Astrocyte of the hippocampus (primary cell): ENCODE measurements around the gene NPM3.

ENCODE experiments used
- DNase-seq: peaks from one replicate; pipeline ENCODE4 v3.0.0; 2011; ENCODE audit warnings: low read depth, low spot score

The NPM3 gene

DNA sequence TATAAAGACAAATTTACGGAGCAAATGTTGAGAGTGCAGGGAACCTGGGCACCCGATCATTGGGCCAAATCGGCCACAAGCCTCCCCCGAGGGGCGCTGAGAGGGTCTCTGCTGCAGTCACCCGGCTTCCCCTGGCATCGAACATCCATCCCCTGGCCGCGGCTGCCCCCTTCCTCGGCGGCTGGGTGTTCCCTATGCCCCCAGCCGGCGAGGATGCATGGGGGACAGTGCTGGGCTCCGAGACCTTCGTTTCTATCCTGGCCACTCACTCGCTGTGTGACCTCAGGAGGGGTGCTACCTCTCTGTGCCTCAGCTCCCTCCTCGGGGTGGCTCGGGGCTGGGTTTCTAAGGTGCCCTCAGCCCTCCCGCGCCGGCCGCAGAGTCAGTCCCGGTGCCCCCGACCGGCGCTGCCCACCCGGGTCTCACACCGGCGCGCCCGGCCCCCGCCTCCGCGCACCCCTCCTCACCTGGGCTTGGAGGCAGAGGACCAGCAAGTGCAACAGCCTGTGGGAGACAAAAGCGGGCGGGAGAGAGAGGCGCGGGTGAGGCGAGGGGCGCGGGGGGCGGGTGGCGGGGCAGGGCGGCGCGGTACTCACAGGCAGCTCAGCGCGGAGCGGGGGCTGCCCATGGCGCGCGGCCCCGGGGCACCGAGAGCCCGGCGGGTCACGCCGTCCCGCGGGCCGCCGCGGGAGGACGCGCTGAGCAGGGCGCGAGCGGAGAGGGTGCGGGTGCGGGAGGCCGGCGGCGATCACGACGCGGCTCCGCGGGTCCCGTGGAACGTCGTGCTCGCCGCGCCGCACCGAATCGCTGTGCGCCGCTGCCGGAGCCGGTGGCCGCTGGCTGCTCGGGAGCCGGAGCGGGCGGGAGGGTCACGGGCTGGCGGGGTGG is 7.7 kb downstream of the NPM3 start, which contains the start of gene FGF8:
FGF8 (minus strand) TSS at position 842 of the 888 bp plus-strand sequence; CDS start at position 628, 214 bp downstream.
- DNase-seq, result peak; percentile 31

- DNase-seq, result no peak
Observed at GRCh38 chr10:101774589-101775272, 8.5 kb downstream of the NPM3 start.

DNA sequence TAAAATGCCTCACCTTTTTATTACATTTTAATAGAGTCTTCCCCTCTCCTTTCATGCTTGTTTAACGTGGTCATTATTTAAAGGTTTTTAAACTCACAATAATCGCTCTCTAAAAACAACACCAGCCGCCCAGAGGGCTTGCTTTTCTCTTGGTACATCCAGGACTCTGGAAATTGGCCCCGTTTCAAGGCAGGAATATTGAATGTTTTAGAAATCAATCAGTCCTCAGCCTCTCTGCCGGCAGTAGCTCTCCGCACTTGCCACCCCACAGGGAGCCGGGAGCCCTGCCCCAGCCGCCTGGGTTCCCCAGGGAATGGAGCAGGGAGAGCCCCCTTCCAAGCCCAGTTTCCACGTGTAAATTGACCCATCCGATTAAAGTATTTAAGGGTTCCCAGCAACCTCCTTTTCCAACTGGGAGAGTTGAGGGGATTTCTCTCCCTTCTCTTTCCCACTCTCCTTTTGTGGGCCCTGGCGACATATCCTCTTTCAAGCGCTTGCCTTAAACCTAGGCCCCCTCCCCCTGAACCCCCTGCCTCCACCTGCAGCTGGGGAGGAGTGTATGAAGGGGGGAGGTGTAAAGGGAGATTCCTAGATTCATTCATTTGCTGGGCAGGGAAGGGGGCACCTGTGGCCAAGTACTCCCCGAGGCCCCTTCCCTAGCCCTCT is 9.2 kb downstream of the NPM3 start:
- DNase-seq, result no peak

DNA sequence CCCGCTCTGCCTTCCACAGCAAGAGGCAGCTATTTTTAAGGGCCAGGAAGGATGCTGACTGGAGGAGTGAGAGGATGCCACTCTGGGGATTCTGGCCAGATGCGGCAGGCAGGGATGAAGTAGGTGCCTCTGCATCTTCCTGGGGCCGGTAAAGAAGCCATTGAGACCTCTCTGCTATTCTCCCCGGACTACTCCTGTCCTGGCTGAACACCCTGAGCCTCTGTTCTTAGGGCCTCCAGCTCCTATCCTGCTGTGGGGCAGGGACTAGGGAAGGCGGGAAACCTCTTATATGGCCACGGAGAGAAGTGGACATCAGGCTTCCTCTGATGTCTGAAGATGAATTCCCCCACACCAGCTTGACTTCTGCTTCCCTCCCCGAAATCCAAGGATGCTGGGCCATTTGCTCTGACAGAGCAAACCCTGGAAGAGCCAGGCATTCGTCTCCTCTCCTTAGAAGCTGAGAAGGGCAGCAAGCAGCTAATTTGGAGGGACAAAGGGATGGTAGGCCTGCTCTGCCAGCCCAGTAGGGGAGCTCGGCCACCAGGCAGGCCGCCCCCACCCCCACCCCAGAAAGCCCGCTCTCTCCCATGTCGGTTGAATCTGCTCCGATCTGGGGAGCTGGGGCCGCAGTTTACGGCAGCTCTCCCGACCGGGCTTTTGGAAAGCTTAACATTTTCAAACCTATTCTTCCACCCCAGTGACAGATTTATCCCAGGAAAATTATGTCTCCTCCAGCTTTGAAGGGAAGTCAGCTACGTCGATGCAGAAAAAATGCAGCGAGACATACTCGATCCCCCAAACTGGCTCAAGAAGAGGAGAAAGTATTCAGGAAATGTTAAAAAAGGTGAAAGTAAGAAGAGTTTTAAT is 10.1 kb downstream of the NPM3 start:
- no peak for DNase-seq

DNA sequence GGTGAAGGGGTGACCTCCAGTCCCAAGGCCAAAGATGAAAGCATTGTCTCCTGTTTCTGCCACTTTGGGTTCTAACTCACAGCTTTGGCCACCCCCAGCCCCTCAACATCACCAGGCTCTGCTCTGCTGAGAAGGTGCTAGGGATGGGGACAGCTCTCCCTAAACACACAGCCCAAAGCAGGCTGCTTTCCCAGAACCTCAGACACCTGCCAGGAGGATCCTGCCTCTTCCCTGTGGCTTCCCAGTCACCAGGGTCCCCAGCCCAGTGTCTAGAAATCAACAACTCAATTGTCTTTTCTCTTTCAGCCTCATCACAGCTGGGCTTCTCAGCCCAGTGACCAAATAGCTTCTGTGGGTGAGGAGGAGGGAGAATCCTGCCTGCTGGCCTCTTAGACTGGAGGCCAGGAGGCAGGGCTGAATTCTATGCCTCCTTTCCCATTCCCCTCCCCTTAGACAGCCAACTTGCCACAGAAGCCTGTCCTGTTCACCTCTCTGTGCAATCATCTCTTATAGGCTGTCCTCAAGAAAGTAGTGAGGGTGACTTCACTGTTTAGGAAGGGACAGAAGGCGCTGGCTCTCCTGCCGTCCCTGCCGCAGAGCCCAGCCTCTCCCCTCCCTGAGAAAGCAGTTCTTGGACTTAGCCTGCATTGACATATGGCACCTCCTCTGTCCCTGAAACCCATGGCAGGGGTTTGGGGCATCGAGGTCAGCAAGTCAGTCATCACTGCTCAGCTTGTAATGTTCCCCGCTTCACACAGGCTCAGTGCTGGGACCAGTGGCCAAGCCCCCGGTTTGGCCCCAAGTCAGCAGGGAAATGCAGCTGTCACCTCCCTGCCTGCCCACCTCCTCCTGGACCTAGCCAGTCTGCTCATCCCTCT is 11.0 kb downstream of the NPM3 start:
- DNase-seq, result no peak

GRCh38 chr10:101771380-101771779 is 11.9 kb downstream of the NPM3 start:
- no peak for DNase-seq

GRCh38 chr10:101770331-101771215 is 12.7 kb downstream of the NPM3 start:
- DNase-seq, result no peak

GRCh38 chr10:101769541-101770180 is 13.6 kb downstream of the NPM3 start:
- DNase-seq, result no peak

DNA sequence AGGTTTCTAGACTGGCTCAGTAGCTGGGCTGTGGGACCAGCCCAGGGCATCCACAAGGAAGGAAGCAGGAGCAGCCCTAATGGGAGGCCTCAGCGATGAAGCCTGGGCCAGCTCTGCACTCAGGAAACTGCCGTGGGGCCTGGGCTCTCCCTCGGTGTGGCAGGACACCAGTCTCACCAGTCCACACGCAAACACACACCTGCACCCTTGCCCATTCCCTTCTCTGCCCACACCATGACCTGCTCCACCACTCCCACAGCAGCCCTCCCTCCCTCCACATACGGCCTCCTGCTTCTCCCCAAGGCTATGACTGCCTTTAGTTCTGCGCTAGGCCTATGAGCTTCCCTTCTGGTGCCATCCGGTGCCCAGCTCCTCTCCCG is 14.5 kb downstream of the NPM3 start:
- DNase-seq, result no peak

- DNase-seq, result no peak
Observed at GRCh38 chr10:101767966-101768790, 15.1 kb downstream of the NPM3 start.

DNA sequence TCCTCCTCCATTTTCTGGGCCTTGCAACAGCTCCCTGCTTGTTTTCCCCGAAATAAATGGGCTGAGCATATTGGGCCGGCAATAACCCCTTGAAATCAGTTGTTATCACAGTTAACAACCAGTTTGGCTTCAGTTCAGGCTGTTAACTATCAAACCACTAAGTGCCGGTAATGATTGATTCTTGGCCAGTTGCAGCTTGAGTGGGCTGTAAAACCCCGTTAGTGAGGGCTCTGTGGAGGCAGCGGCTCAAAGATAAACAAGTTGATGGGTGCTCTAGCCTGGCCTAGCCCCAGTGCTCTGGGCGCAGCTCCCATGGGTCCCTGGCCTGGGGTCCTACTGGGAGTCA is 15.7 kb downstream of the NPM3 start:
- no peak for DNase-seq

- DNase-seq, result no peak
Observed at GRCh38 chr10:101766753-101767599, 16.3 kb downstream of the NPM3 start.

GRCh38 chr10:101766306-101766705 is 16.9 kb downstream of the NPM3 start:
- DNase-seq, result no peak

DNA sequence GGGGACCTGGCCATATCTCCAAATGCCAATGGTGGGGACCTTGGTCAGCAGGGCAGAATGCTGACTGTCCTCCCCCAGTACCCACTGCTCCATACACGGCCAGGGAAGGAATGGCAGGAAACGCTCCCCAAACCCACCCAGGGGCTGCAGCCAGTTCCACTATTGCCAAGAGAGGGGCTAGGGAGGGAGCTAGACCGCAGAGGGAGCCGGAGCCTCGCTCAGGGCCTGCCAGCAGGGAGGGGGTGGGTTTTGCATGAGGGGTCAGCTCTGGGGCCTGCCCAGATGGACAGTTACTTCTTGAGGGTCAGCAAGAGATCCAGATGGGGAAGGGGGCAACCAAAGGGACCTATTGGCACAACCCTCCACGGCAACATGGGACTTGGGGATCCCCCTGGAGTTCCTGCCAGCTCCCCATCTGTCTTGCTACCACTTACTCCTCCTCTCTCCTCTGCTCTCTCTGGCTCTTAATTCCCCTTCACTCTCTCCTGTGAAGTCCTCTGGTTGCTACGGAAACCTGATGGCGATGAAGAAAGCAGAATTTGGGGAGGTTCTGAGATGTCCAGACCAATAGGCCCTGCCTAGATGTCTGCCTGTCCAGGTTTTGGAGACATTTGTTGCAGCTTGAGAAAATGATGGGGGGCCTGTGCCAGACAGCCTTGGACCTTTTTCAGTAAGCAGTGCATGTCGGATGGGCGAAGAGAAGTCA is 20.0 kb downstream of the NPM3 start:
- no peak for DNase-seq

- DNase-seq, result no peak
Observed at GRCh38 chr10:101762736-101763135, 20.5 kb downstream of the NPM3 start.

GRCh38 chr10:101761226-101761625 is 22.0 kb downstream of the NPM3 start:
- no peak for DNase-seq

DNA sequence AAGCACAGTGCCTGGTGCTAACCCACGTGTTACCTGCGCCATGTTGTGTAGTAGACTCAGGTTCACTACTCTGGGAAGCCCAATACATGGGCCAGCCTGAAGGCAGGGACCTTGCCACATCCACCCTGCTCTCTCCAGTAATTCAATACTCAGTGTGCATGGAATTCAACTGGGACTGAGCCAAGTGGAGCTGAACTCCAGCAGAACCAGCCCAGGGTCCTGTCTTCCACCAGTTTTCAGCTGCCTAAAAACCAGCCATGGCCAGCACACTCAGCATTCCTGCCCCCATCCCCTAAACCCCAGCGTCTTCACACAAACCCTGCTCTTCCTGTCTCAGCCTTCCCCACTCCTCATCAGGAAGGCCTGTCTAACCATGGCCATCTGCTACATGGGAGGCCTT is 22.7 kb downstream of the NPM3 start:
- no peak for DNase-seq
